Kidney (tissue), 14 donors: ENCODE results near the gene GOSR1. TPM values are rescaled to one million over a fixed set of nuclear protein-coding genes. Genes with fewer than 3 reads are reported as not detected.
A peak's percentile ranks its signal among the peaks of the same experiment; 100 is the strongest.
"Not testable (repeated sequence)": the region's sequence is repeated elsewhere in the genome, so short reads cannot be mapped to it uniquely, and the experiment has no call there.

ENCODE experiments used
- DNase-seq, 5 donors: peaks; one replicate each; pipeline ENCODE4 v3.0.0-alpha.2; 2013 to 2020
- FAIRE-seq: peaks from 2 replicates; lab custom pipeline; 2012; peaks lifted over from hg19 to GRCh38; lab: Jason Lieb, UNC
- H3K27ac ChIP-seq, 2 donors: one replicate each; pipeline ENCODE4 v1.7.0; 2013; ENCODE audit warnings: low read depth in 2 of 2, low read length in 2 of 2, inconsistent platforms in 1 of 2
- H3K27me3 ChIP-seq: one replicate; pipeline ENCODE4 v1.7.1; 2013; ENCODE audit warnings: low read length, inconsistent platforms; ENCODE audit not compliant: control insufficient read depth, insufficient read depth
- H3K36me3 ChIP-seq, 3 donors: one replicate each; pipeline versions ENCODE4 v1.7.0 to v1.7.1; 2013; ENCODE audit warnings: low read length in 3 of 3, control low read depth in 1 of 3, inconsistent platforms in 1 of 3; ENCODE audit not compliant: insufficient read depth in 3 of 3, control insufficient read depth in 2 of 3
- H3K4me1 ChIP-seq, 3 donors: one replicate each; pipeline versions ENCODE4 v1.7.0 to v1.7.1; 2013; ENCODE audit warnings: low read length in 3 of 3, inconsistent platforms in 1 of 3, low read depth in 1 of 3; ENCODE audit not compliant: control insufficient read depth in 2 of 3, insufficient read depth in 2 of 3
- H3K4me3 ChIP-seq, 3 donors: one replicate each; pipeline versions ENCODE4 v1.7.0 to v1.8.1; 2013; ENCODE audit warnings: low read length in 3 of 3, control low read depth in 1 of 3, inconsistent platforms in 1 of 3
- H3K9ac ChIP-seq, 3 donors: one replicate each; pipeline versions ENCODE4 v1.7.0 to v1.7.1; 2013; ENCODE audit warnings: low read length in 3 of 3, control low read depth in 1 of 3, inconsistent platforms in 1 of 3
- H3K9me3 ChIP-seq, 3 donors: one replicate each; pipeline versions ENCODE4 v1.7.0 to v1.7.1; 2013; ENCODE audit warnings: low read length in 3 of 3, control low read depth in 1 of 3, inconsistent platforms in 1 of 3; ENCODE audit not compliant: control insufficient read depth in 2 of 3, insufficient read depth in 1 of 3
- CTCF ChIP-seq: IDR thresholded peaks from 3 replicates; pipeline ENCODE4 v1.5.1; 2012; ENCODE audit warnings: mild to moderate bottlenecking, moderate library complexity, borderline replicate concordance; ENCODE audit not compliant: insufficient read depth; ENCODE audit errors: extremely low read depth
- intact Hi-C: fragments of 100-400 bp; cut with DNase I; formaldehyde crosslinking; loops from one replicate; pipeline ENCODE4 v1.11.1; 2022
- polyA plus RNA-seq: library from polyadenylated mRNA; stranded (reverse); fragments of 350-450 nt; fragmentation: Illumina TruSeq; extraction: RNeasy Lipid Tissue Mini Kit (QIAGEN cat#74804); gene quantifications from one replicate; pipeline ENCODE4 v1.2.3, GENCODE V29; 2014; ENCODE audit warnings: low read depth, low replicate concordance; ENCODE audit not compliant: insufficient read depth
- total RNA-seq: library from RNA; stranded (reverse); fragmentation: NEBNext Ultra II Directional; extraction: Animal tissue kit (Norgen Biotek cat#: 25700); gene quantifications from one replicate; pipeline ENCODE4 v1.2.1, GENCODE V29; 2021
- donor health status: control.
- donor health status: control.
- donor health status: control.
- donor health status: control.
- donor health status: control.
- donor health status: DM: yes; HTN: yes; CAD: no.
- donor health status: Normal renal cell carcinoma (clear cell type).

Gene GOSR1
- total and polyA plus RNA-seq, 2 donors from 2014 or later = 16.8 to 65.6 TPM

DNA sequence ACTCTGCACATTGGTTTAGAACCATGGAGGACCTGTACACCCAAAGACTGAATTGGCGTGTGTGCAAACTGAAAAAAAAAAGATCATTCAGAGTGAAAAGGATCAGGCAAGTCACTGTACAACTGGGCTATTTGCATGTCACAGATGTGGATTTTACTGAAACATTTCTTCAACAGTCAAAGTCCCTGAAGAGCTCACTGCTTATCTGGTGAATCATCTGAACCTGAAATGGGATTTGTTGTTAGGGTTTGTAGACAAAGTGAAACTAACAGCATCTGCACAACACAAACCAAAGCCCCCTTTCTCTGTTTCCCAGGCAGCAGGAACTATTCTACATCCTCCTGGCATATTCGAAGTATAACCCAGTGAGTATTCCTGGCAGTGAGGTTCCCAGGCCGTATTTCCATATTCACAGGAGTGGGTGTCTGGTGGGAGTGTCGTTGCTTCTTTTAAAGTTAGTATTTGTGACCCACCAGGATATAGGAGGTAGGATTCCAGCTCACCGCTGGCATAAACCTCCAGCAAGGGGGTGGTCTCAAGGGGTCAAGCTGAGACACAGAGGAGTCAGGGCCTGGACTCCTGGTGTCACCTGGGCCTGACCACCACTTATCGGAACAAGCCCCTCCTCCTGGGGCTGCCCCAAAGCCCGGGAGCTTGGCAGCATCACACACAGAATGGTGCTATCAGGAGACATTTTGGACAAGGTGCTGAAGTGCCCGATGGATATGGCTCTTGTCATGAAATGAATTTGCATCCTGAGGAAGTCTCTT is 80.9 kb downstream of the GOSR1 start:
- H3K4me3 ChIP-seq = no peak overlapping the region
- no peaks in the 10 kb centered on the region for H3K9me3 ChIP-seq
- no peaks in the 10 kb centered on the region for H3K4me1 ChIP-seq
- FAIRE-seq = no peak
- DNase-seq = no peak
- H3K27me3 ChIP-seq = no peaks in the 10 kb centered on the region
- H3K27ac ChIP-seq = no peak overlapping the region
- no peak overlapping the region for H3K9ac ChIP-seq
- intact Hi-C loops = no loop called here
- TF ChIP-seq CTCF = no peak
- H3K36me3 ChIP-seq = no peaks in the 10 kb centered on the region

DNA sequence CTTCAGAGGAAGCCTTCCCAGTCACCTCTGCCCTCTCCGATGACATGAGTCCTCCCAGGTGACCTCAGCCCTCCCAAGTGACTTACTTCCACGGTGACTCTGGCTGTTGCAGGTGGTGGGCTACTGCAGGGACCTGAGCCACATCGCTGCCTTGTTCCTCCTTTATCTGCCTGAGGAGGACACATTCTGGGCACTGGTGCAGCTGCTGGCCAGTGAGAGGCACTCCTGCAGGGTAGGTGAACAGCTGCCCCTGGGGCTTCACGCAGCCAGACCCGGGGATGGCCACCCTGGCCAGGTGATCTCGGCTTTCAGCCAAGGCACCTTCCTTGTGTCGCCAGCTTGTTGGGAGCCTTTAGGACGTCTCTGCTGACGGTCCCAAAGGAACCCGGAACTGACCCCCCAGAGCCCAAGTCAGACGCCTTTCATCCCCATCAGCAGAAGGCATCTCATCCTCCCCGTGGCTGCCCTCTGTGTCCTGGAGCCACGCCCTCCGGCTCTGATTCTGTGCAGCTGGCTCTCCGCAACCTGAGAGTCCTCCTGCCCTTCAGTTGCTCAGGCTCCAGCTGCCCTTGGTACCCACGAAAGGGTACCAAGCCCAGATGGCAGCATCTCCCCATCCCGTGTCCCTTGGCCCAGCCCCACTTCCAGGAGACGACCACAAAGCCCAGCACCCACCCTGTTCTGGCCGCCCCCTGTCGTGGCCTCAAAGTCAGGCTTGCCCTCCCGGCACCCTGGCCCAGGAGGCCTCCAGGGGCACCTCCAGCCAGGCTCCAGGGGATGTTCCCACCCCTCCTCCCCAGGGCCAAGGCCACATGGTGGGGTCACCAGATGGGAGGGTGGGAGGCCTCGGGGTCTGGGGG is 81.7 kb downstream of the GOSR1 start:
- Histone ChIP-seq H3K4me3 (no peak overlapping the region), H3K9ac (no peak overlapping the region), H3K4me1 (no peaks in the 10 kb centered on the region), H3K27ac (no peak overlapping the region), H3K27me3 (no peaks in the 10 kb centered on the region), H3K36me3 (no peaks in the 10 kb centered on the region), H3K9me3 (no peaks in the 10 kb centered on the region)
- no peak for FAIRE-seq
- no peak for TF ChIP-seq CTCF
- intact Hi-C loops = no loop called here
- DNase-seq = peak in 1 of 5 donors; percentile 52

DNA sequence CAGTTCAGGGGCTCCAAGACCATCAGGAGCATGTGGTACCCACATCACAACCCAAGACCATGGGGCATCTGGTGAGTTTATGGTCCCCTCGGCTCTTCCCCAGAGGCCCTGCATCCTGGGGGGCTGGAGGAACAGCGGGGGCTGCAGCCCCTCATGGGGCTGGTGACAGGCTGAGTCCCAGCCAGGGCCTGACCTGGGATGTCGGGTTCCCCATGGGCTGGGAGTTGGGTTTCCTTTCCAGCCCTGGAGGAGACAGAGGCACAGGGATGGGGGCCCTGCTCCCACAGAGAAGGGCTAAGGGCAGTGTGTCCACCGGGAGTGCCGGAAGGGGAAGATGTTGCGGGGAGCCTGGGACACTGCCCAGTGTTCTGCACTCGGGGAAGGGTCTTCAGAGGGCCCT is 82.4 kb downstream of the GOSR1 start:
- no peaks in the 10 kb centered on the region for H3K27me3 ChIP-seq
- no peaks in the 10 kb centered on the region for H3K36me3 ChIP-seq
- H3K9me3 ChIP-seq = no peaks in the 10 kb centered on the region
- H3K9ac ChIP-seq = no peak overlapping the region
- FAIRE-seq (no peak), DNase-seq (peak in 1 of 5 donors; percentile 48)
- intact Hi-C loops = no loop called here
- H3K4me1 ChIP-seq = no peaks in the 10 kb centered on the region
- no peak overlapping the region for H3K4me3 ChIP-seq
- TF ChIP-seq CTCF = no peak
- no peak overlapping the region for H3K27ac ChIP-seq

GRCh38 chr17:30560117-30561026 is 83.2 kb downstream of the GOSR1 start:
- H3K36me3 ChIP-seq, FAIRE-seq, H3K27ac ChIP-seq, H3K4me3 ChIP-seq, intact Hi-C loops, H3K9ac ChIP-seq, H3K4me1 ChIP-seq, H3K27me3 ChIP-seq, H3K9me3 ChIP-seq: not testable (repeated sequence)
- peak in 1 of 5 donors; percentile 46 for DNase-seq

DNA sequence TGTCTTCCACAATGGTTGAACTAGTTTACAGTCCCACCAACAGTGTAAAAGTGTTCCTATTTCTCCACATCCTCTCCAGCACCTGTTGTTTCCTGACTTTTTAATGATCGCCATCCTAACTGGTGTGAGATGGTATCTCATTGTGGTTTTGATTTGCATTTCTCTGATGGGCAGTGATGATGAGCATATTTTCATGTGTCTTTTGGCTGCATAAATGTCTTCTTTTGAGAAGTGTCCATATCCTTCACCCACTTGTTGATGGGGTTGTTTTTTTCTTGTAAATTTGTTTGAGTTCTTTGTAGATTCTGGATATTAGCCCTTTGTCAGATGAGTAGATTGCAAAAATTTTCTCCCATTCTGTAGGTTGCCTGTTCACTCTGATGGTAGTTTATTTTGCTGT is 84.6 kb downstream of the GOSR1 start:
- DNase-seq, H3K4me1 ChIP-seq, intact Hi-C loops, H3K36me3 ChIP-seq, H3K27ac ChIP-seq, H3K4me3 ChIP-seq, H3K9ac ChIP-seq, H3K27me3 ChIP-seq, H3K9me3 ChIP-seq, FAIRE-seq: not testable (repeated sequence)
